ENCODE results near the gene NOS2.

DNA sequence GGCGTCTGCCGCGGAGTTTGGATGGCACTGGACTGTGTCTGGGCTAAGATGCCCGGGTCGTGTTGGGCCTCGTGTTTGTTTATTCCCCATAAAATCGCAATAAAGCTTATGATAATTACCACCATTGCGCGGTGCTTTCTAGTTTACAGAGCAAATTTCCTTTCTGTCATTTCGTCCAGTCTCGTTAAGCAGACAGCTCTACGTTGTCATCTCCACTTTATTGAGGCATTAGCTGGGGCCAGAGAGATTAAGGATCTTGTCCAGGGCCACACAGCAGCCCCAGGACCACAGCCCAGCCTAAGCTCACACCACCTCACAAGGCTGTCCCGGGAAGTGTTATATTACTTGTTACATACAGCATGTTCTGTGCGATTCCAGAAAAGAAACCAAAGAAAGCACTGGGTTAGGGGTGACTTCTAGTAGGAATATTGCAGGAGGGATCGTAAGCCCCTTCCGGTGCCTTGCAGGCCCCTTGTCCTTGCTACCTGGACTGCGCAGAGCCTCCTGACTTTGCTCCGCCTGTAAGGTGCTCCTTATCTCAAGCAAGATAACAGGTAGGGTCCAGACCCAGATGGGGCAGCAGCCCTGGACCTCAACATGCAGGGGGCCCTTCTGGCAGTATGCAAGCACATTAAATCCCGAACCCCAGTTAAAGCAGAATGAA lies 6.3 kb downstream of the NOS2 start:
- TF ChIP-seq, protein P1, sequence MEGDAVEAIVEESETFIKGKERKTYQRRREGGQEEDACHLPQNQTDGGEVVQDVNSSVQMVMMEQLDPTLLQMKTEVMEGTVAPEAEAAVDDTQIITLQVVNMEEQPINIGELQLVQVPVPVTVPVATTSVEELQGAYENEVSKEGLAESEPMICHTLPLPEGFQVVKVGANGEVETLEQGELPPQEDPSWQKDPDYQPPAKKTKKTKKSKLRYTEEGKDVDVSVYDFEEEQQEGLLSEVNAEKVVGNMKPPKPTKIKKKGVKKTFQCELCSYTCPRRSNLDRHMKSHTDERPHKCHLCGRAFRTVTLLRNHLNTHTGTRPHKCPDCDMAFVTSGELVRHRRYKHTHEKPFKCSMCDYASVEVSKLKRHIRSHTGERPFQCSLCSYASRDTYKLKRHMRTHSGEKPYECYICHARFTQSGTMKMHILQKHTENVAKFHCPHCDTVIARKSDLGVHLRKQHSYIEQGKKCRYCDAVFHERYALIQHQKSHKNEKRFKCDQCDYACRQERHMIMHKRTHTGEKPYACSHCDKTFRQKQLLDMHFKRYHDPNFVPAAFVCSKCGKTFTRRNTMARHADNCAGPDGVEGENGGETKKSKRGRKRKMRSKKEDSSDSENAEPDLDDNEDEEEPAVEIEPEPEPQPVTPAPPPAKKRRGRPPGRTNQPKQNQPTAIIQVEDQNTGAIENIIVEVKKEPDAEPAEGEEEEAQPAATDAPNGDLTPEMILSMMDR (IDR thresholded peaks at IDR 0.05): no peak
- TF ChIP-seq POLR2A (IDR thresholded peaks at IDR 0.05; ENCODE audit: low read depth): no peak
- TF ChIP-seq EP300 (IDR thresholded peaks at IDR 0.05): no peak
- no peak for TF ChIP-seq POLR2AphosphoS5 (IDR thresholded peaks at IDR 0.05)

Measured in esophagus muscularis mucosa (tissue), 4 donors.